ENCODE measurements around the gene TRMT1.

TRMT1 gene

GRCh38 chr19:13127051-13127450, 10.5 kb upstream of the TRMT1 start:
- Histone ChIP-seq H3K4me1 (ENCODE audit: low read depth, poor library complexity, severe bottlenecking) (no peaks in the 10 kb centered on the region), H3K27me3 (ENCODE audit: insufficient read depth, low read depth) (no peaks in the 10 kb centered on the region), H3K36me3 (ENCODE audit: insufficient read depth) (no peaks in the 10 kb centered on the region; the same call in 1 of the 2 replicates), H3K79me2 (ENCODE audit: insufficient read depth, low read depth) (peaks cover 80% of the 10 kb centered on the region), H3K4me2 (no peak overlapping the region), H3K27ac (no peak overlapping the region), H3K4me3 (IDR thresholded peaks at IDR 0.05; ENCODE audit: insufficient read depth, low read depth, low read length) (no peak overlapping the region), H2AFZ (ENCODE audit: low read depth) (no peak overlapping the region), H4K20me1 (ENCODE audit: insufficient read depth) (peaks cover 12% of the 10 kb centered on the region), H3K9ac (no peak overlapping the region)
- no peak for TF ChIP-seq CTCF (conservative IDR thresholded peaks at IDR 0.05; ENCODE audit: low read depth, low read length)

- no peak for TF ChIP-seq CTCF (conservative IDR thresholded peaks at IDR 0.05; ENCODE audit: low read depth, low read length)
- H3K27me3 ChIP-seq (ENCODE audit: insufficient read depth, low read depth): no peaks in the 10 kb centered on the region
- no peak overlapping the region for H3K4me3 ChIP-seq (IDR thresholded peaks at IDR 0.05; ENCODE audit: insufficient read depth, low read depth, low read length)
- H3K27ac ChIP-seq: no peak overlapping the region
- H3K4me1 ChIP-seq (ENCODE audit: low read depth, poor library complexity, severe bottlenecking): peaks cover 7% of the 10 kb centered on the region
- H2AFZ ChIP-seq (ENCODE audit: low read depth): no peak overlapping the region
- H3K79me2 ChIP-seq (ENCODE audit: insufficient read depth, low read depth): peaks cover 85% of the 10 kb centered on the region
- H3K36me3 ChIP-seq (ENCODE audit: insufficient read depth): no peaks in the 10 kb centered on the region; the same call in 1 of the 2 replicates
- H3K4me2 ChIP-seq: no peak overlapping the region
- no peak overlapping the region for H3K9ac ChIP-seq
- peaks cover 4% of the 10 kb centered on the region; the same call in 1 of the 2 replicates for H4K20me1 ChIP-seq (ENCODE audit: insufficient read depth)
These were observed 6.7 kb upstream of the TRMT1 start for GRCh38 chr19:13122980-13123957.

GRCh38 chr19:13122275-13122878, 5.8 kb upstream of the TRMT1 start:
- Histone ChIP-seq H3K79me2 (ENCODE audit: insufficient read depth, low read depth) (peaks cover 78% of the 10 kb centered on the region), H4K20me1 (ENCODE audit: insufficient read depth) (peaks cover 4% of the 10 kb centered on the region; the same call in 1 of the 2 replicates), H3K9ac (no peak overlapping the region), H3K36me3 (ENCODE audit: insufficient read depth) (no peaks in the 10 kb centered on the region; the same call in 1 of the 2 replicates), H2AFZ (ENCODE audit: low read depth) (no peak overlapping the region), H3K4me3 (IDR thresholded peaks at IDR 0.05; ENCODE audit: insufficient read depth, low read depth, low read length) (no peak overlapping the region), H3K27ac (no peak overlapping the region), H3K4me2 (no peak overlapping the region), H3K27me3 (ENCODE audit: insufficient read depth, low read depth) (no peaks in the 10 kb centered on the region), H3K4me1 (ENCODE audit: low read depth, poor library complexity, severe bottlenecking) (peaks cover 7% of the 10 kb centered on the region)
- TF ChIP-seq CTCF (conservative IDR thresholded peaks at IDR 0.05; ENCODE audit: low read depth, low read length): no peak

- no peak overlapping the region for H3K4me3 ChIP-seq (IDR thresholded peaks at IDR 0.05; ENCODE audit: insufficient read depth, low read depth, low read length)
- no peak overlapping the region for H3K27ac ChIP-seq
- no peak overlapping the region for H3K4me2 ChIP-seq
- no peak for TF ChIP-seq CTCF (conservative IDR thresholded peaks at IDR 0.05; ENCODE audit: low read depth, low read length)
- H3K36me3 ChIP-seq (ENCODE audit: insufficient read depth): no peaks in the 10 kb centered on the region; the same call in 1 of the 2 replicates
- H3K9ac ChIP-seq: no peak overlapping the region
- no peaks in the 10 kb centered on the region for H3K27me3 ChIP-seq (ENCODE audit: insufficient read depth, low read depth)
- H4K20me1 ChIP-seq (ENCODE audit: insufficient read depth): peaks cover 4% of the 10 kb centered on the region; the same call in 1 of the 2 replicates
- peaks cover 81% of the 10 kb centered on the region for H3K79me2 ChIP-seq (ENCODE audit: insufficient read depth, low read depth)
- no peak overlapping the region for H2AFZ ChIP-seq (ENCODE audit: low read depth)
- peaks cover 7% of the 10 kb centered on the region for H3K4me1 ChIP-seq (ENCODE audit: low read depth, poor library complexity, severe bottlenecking)
These were observed 5.2 kb upstream of the TRMT1 start for GRCh38 chr19:13121551-13122274.

Measured in KMS-11 (cell line).